Posterior vena cava (tissue), 2 donors: ENCODE data around the gene TMPRSS2. TPM values are rescaled to one million over a fixed set of nuclear protein-coding genes. Genes with fewer than 3 reads are reported as not detected.
"Not testable (repeated sequence)": the region's sequence is repeated elsewhere in the genome, so short reads cannot be mapped to it uniquely, and the experiment has no call there.

Experiments used
- DNase-seq: peaks from one replicate; pipeline ENCODE4 v3.0.0-alpha.2; 2020; ENCODE audit warnings: low spot score
- intact Hi-C, 2 donors: fragments of 100-400 bp; cut with DNase I; formaldehyde crosslinking; loops; one replicate each; pipeline versions ENCODE4 v1.14.1 to v1.14.2; 2022 to 2023
- total RNA-seq, 2 donors: library from RNA; stranded (reverse); fragmentation: NEBNext Ultra II Directional; extraction: Animal tissue kit (Norgen Biotek cat#: 25700); gene quantifications; one replicate each; pipeline ENCODE4 v1.2.1, GENCODE V29; 2021
- donor health status: DM: yes; HTN: yes; CAD: no.
- donor health status: DM: yes; HTN: yes; CAD: no.

TMPRSS2 gene
- total RNA-seq, 2 donors from 2014 or later = 0.14 TPM; not detected in 1

DNA sequence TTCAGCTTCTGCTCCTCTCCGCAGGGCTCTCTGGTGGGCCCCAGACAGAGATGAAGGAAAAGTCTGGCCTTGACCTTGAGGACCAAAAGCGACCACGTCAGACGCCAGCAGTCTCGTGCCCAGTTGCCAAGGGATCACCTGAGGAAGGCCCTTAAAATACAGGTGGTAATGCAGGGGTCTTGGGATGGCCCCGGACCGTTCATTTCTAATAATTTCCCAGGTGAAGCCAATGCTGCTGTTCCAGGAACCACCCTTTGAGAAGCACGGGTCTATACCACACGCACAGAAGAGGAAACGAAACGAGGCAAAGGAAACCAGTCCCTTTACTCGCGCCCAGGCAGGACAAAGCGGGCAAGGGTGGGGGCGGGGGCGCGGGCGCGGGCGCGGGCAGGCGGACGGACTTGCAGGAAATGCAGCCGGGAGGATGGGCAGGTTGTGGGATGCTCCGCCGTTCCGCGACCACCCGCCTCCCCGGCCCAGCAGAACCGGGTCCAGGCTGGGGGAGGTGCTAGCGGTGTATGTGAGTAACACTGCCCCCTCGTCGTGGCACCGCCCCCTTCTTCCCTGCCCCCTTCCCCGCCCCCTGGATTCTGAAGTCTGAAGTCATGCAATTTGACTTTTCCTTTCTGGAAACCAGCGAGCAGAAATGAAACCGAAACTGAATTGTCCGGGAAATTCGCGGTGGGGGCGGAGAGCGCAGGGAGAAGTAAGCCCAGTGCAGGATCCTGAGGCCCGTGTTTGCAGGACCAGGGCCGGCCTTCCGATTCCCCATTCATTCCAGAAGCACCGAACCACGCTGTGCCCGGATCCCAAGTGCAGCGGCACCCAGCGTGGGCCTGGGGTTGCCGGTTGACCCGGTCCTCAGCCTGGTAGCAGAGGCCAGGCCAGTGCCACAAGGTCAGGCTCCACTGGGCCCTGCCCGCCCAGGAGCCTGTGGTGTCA is 87.8 kb downstream of the TMPRSS2 start:
- intact Hi-C loops = loop anchor here in 1 of 2 donors (10.0 kb wide), 1 partner anchor 675 kb away; no protein-coding TSS in a partner anchor
- peak; percentile 95 for DNase-seq

DNA sequence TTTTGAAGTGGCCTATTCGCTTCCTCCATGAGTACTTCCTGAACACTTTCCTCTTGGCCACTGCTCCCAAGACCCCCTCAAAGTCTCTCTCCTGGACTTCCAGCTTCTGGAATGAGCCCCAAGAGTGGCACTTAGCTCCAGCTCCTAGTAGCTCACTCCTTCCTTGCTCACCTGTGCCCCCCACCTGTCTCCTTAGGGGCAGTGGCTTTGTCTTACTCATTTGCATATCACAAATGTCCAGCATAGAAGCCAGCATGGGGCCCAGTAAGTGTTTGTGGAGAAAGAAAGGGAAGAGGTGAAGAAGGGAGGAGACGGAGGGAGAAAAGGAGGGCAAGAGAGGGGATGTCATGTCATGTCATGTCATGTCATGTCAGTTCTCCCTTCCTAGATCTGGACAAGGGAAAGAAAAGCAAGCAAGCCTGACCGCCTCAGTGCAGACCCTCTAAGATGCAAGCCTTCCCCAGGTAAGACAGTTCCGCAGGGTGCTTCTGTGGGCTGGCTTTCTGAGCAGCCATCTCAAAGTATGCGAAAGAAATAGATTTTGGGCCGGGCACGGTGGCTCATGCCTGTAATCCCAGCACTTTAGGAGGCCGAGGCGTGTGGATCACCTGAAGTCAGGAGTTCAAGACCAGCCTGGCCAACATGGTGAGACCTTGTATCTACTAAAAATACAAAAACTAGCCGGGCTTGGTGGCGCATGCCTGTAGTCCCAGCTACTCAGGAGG is 88.8 kb downstream of the TMPRSS2 start:
- DNase-seq = no peak
- intact Hi-C loops = loop anchor here in 1 of 2 donors (10.0 kb wide), 1 partner anchor 674 kb away; no protein-coding TSS in a partner anchor

DNA sequence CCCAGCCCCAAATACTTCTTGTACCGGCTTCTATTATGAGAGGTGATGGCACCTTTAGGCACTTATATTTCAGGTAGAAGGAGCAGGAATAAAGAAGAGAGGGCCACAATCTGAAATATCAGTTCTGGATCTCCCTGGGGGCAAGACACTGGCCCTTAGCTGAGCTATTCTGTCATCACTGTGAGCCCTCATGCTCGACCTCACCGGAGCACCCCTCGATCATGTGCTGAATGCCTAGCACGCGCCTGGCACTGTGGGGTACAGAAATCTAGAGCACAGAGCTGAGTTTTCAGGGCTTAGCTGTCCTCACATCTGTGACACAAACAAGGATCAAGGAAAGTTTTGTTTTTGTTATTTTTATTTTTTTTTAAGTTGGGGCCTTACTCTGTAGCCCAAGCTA is 89.6 kb downstream of the TMPRSS2 start:
- intact Hi-C loops = loop anchor here in 1 of 2 donors (10.0 kb wide), 1 partner anchor 674 kb away; no protein-coding TSS in a partner anchor
- no peak for DNase-seq

DNA sequence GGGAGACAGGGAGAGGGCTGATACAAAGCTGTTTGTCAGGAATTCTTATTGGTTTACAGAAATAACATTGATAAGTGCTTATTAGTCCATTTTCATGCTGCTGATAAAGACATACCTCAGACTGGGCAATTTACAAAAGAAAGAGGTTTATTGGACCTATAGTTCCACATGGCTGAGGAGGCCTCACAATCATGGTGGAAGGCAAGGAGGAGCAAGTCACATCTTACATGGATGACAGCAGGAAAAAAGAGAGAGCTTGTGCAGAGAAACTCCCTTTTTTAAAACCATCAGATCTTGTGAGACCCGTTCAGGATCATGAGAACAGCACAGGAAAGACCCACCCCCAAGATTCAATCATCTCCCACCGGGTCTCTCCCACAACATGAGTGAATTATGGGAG is 90.5 kb downstream of the TMPRSS2 start:
- DNase-seq = not testable (repeated sequence)
- intact Hi-C loops = loop anchor here in 1 of 2 donors (10.0 kb wide), 1 partner anchor 673 kb away; no protein-coding TSS in a partner anchor

Other genes starting within 250 kb of the TMPRSS2 start
- 1 to 10 TPM in 1 of 2 donors, under 1 TPM in 1; 0.60 to 1.1 TPM for gene FAM3B, start 191.4 kb downstream of the TMPRSS2 start, total RNA-seq
- gene MX2, start 146.1 kb downstream of the TMPRSS2 start, total RNA-seq = 10 to 100 TPM; 17.6 to 20.4 TPM
- 10 to 100 TPM; 14.0 to 52.2 TPM for gene MX1, start 81.9 kb downstream of the TMPRSS2 start, total RNA-seq